ENCODE data around the gene HVCN1.

- no peak for TF ChIP-seq SUZ12 (IDR thresholded peaks at IDR 0.05; ENCODE audit: low read length)
- no peak for TF ChIP-seq CTCF (IDR thresholded peaks at IDR 0.05; ENCODE audit: control extremely low read depth in 1 of 3, insufficient read depth in 1 of 3, low read depth in 1 of 3, low read length in 3 of 3)
- TF ChIP-seq TCF12 (IDR thresholded peaks at IDR 0.05; ENCODE audit: low read depth, low read length) = no peak
- no peak for TF ChIP-seq TEAD4 (IDR thresholded peaks at IDR 0.05; ENCODE audit: low read depth, low read length)
These were observed 16.4 kb upstream of the HVCN1 start for GRCh38 chr12:110705309-110705708.

All from H1 (cell line).